ENCODE results near the gene PVALB.

DNA sequence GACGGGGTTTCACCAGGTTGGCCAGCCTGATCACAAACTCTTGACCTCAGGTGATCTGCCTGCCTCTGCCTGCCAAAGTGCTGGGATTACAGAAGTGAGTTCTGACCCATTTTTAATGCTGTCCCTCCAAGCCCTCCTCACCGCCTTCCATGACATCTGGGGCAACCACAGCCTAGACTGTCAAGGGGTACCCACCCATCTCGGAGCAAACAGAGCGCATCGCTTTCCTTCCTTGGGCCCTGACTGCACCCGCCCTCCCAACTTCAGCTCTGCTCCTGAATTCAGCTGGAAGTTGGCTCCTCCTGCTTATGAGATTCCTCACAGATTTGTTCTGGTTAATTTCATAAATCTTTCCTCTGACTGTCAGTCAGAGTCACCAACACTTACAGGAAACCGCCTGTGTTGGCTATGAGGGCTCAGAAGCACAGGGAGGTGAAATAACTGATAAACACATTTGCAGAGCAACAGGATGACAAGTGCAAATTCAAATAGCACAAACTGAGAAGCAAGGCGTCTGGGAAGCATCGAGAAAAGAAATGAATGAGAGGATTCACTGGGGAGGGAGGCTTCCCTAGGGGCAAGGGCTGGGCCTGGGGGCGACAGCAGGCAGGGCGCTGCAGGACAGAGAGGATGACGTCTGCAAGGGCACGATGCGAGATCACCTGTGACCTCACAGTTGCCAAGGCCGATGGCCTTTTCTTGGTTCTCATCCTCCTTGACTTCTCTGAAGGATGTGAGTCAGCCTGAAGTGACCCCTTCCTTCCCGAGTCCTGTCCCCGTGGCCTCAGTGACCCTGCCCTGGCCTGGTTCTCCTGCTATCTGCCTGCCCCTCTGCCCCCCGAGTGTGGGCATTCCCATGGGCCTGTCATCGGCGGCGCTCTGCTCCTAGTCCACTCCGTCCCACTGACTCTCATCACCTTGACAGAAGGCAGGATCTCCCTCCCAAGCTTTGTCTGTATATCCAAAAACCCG is 47.0 kb downstream of the PVALB start:
- no peak for TF ChIP-seq RAD21 (IDR thresholded peaks at IDR 0.05; ENCODE audit: low read length)
- TF ChIP-seq, protein P1, sequence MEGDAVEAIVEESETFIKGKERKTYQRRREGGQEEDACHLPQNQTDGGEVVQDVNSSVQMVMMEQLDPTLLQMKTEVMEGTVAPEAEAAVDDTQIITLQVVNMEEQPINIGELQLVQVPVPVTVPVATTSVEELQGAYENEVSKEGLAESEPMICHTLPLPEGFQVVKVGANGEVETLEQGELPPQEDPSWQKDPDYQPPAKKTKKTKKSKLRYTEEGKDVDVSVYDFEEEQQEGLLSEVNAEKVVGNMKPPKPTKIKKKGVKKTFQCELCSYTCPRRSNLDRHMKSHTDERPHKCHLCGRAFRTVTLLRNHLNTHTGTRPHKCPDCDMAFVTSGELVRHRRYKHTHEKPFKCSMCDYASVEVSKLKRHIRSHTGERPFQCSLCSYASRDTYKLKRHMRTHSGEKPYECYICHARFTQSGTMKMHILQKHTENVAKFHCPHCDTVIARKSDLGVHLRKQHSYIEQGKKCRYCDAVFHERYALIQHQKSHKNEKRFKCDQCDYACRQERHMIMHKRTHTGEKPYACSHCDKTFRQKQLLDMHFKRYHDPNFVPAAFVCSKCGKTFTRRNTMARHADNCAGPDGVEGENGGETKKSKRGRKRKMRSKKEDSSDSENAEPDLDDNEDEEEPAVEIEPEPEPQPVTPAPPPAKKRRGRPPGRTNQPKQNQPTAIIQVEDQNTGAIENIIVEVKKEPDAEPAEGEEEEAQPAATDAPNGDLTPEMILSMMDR (conservative IDR thresholded peaks at IDR 0.05; ENCODE audit: low read depth, low read length), result no peak
- TF ChIP-seq, protein P2, sequence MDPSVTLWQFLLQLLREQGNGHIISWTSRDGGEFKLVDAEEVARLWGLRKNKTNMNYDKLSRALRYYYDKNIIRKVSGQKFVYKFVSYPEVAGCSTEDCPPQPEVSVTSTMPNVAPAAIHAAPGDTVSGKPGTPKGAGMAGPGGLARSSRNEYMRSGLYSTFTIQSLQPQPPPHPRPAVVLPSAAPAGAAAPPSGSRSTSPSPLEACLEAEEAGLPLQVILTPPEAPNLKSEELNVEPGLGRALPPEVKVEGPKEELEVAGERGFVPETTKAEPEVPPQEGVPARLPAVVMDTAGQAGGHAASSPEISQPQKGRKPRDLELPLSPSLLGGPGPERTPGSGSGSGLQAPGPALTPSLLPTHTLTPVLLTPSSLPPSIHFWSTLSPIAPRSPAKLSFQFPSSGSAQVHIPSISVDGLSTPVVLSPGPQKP (IDR thresholded peaks at IDR 0.05; ENCODE audit: borderline replicate concordance, low read depth, low read length), result no peak
- no peak for TF ChIP-seq MXI1 (IDR thresholded peaks at IDR 0.05; ENCODE audit: borderline replicate concordance, low read depth, low read length)
- TF ChIP-seq CEBPB (IDR thresholded peaks at IDR 0.05; ENCODE audit: low read depth, low read length), result no peak
- no peak for TF ChIP-seq FOS (IDR thresholded peaks at IDR 0.05; ENCODE audit: low read depth, low read length)
- TF ChIP-seq POLR2A (IDR thresholded peaks at IDR 0.05; ENCODE audit: low read depth, low read length), result no peak
- no peak for TF ChIP-seq BHLHE40 (IDR thresholded peaks at IDR 0.05; ENCODE audit: low read depth, low read length)
- TF ChIP-seq NFE2L2 (IDR thresholded peaks at IDR 0.05; ENCODE audit: low read depth, low read length), result no peak
